Measurements from ENCODE around the gene THSD7A.

The THSD7A gene

GRCh38 chr7:11829954-11830353, 2.0 kb downstream of the THSD7A start:
- Histone ChIP-seq H3K36me3 (ENCODE audit: control insufficient read depth, insufficient read depth, low read length) (no peaks in the 10 kb centered on the region), H3K4me3 (replicated peaks; ENCODE audit: low read depth, low read length) (no peak overlapping the region)
- no peak for TF ChIP-seq CTCF (IDR thresholded peaks at IDR 0.05; ENCODE audit: insufficient read depth, low read length, poor library complexity, severe bottlenecking)

GRCh38 chr7:11819947-11820346, 12.1 kb downstream of the THSD7A start:
- no peak for TF ChIP-seq CTCF (IDR thresholded peaks at IDR 0.05; ENCODE audit: insufficient read depth, low read length, poor library complexity, severe bottlenecking)

More at GRCh38 chr7:11829954-11830353, 2.0 kb downstream of the THSD7A start:
- peaks cover 2% of the 10 kb centered on the region; the same call in 1 of the 2 replicates for H3K27me3 ChIP-seq (replicated peaks; ENCODE audit: control insufficient read depth, insufficient read depth, low read length)
- no peak for DNase-seq (ENCODE audit: extremely low read depth, insufficient read length)

GRCh38 chr7:11819271-11819670, 12.7 kb downstream of the THSD7A start:
- H3K27me3 ChIP-seq (replicated peaks; ENCODE audit: control insufficient read depth, insufficient read depth, low read length) = no peaks in the 10 kb centered on the region
- TF ChIP-seq CTCF (IDR thresholded peaks at IDR 0.05; ENCODE audit: insufficient read depth, low read length, poor library complexity, severe bottlenecking) = no peak
- DNase-seq (ENCODE audit: extremely low read depth, insufficient read length) = no peak
- H3K4me3 ChIP-seq (replicated peaks; ENCODE audit: low read depth, low read length) = no peak overlapping the region
- H3K36me3 ChIP-seq (ENCODE audit: control insufficient read depth, insufficient read depth, low read length) = no peaks in the 10 kb centered on the region

More at GRCh38 chr7:11819947-11820346, 12.1 kb downstream of the THSD7A start:
- no peak for DNase-seq (ENCODE audit: extremely low read depth, insufficient read length)
- no peaks in the 10 kb centered on the region for H3K36me3 ChIP-seq (ENCODE audit: control insufficient read depth, insufficient read depth, low read length)
- H3K27me3 ChIP-seq (replicated peaks; ENCODE audit: control insufficient read depth, insufficient read depth, low read length) = no peaks in the 10 kb centered on the region
- H3K4me3 ChIP-seq (replicated peaks; ENCODE audit: low read depth, low read length) = no peak overlapping the region

GRCh38 chr7:11818281-11818680, 13.7 kb downstream of the THSD7A start:
- H3K27me3 ChIP-seq (replicated peaks; ENCODE audit: control insufficient read depth, insufficient read depth, low read length) = no peaks in the 10 kb centered on the region
- TF ChIP-seq CTCF (IDR thresholded peaks at IDR 0.05; ENCODE audit: insufficient read depth, low read length, poor library complexity, severe bottlenecking) = no peak
- H3K4me3 ChIP-seq (replicated peaks; ENCODE audit: low read depth, low read length) = no peak overlapping the region
- DNase-seq (ENCODE audit: extremely low read depth, insufficient read length) = no peak
- no peaks in the 10 kb centered on the region for H3K36me3 ChIP-seq (ENCODE audit: control insufficient read depth, insufficient read depth, low read length)

DNA sequence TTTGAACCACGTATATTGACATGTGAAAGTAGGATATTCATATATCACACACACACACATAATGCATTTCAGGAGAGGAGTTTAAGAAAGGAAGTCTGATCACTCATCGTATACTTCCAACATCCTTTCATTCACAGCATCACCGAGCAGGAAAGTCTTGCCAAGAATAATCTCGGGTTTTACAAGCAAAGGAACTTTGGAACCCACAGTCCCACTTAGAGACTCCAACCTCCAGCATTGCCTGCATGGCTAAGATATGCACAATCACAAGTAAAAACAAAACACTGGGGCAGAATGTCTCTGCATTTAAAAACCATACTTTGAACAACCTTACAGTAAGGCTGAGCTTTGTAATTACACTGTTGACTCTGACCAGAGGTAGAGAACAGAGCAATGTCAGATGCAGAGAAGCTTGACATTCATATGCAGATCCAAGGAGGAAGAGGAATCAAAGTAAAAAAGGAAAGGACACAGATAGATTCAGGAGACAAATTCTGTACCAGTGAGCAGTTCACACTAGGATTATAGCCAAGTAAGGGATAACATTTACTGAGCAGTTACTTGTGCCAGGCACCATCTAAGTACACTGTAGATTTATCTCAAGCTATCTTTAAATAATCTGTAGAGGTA, 14.8 kb downstream of the THSD7A start:
- H3K27me3 ChIP-seq (replicated peaks; ENCODE audit: control insufficient read depth, insufficient read depth, low read length) = no peaks in the 10 kb centered on the region
- TF ChIP-seq CTCF (IDR thresholded peaks at IDR 0.05; ENCODE audit: insufficient read depth, low read length, poor library complexity, severe bottlenecking) = no peak
- H3K36me3 ChIP-seq (ENCODE audit: control insufficient read depth, insufficient read depth, low read length) = no peaks in the 10 kb centered on the region
- DNase-seq (ENCODE audit: extremely low read depth, insufficient read length) = no peak
- no peak overlapping the region for H3K4me3 ChIP-seq (replicated peaks; ENCODE audit: low read depth, low read length)

DNA sequence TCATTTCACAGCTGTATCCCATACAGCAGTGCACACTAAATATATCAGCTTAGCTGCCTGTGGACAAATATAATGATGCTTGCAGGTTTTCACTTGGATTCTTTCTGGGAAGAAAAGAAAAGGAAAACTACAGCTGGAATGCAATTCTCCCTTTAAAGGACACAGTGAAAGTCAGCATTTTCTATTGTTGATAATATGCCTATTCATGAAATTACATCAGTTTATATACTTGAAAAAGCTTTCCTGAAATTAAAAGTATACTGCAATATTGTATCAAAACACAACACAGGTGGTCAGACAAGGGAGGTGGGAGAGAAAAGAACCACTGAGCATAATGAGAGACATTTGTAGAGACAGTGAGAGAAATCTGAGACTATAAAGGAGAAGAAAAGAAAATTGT, 20.3 kb downstream of the THSD7A start:
- Histone ChIP-seq H3K27me3 (replicated peaks; ENCODE audit: control insufficient read depth, insufficient read depth, low read length) (no peaks in the 10 kb centered on the region), H3K36me3 (ENCODE audit: control insufficient read depth, insufficient read depth, low read length) (no peaks in the 10 kb centered on the region), H3K4me3 (replicated peaks; ENCODE audit: low read depth, low read length) (no peak overlapping the region)
- TF ChIP-seq CTCF (IDR thresholded peaks at IDR 0.05; ENCODE audit: insufficient read depth, low read length, poor library complexity, severe bottlenecking) = no peak
- no peak for DNase-seq (ENCODE audit: extremely low read depth, insufficient read length)

Data from GM06990 (cell line).